HG03097 (cell line): Measurements from ENCODE around the gene GNS.
"Not testable (repeated sequence)": the region's sequence is repeated elsewhere in the genome, so short reads cannot be mapped to it uniquely, and the experiment has no call there.

ENCODE experiments used
- ATAC-seq: cut with Tn5 transposase; IDR thresholded peaks from one replicate; pipeline ENCODE4 v1.9.1; 2021; ENCODE audit not compliant: unreplicated experiment, low FRiP score

The GNS gene

GRCh38 chr12:64780531-64781279 lies 21.5 kb upstream of the GNS start:
- ATAC-seq, result no peak

GRCh38 chr12:64780132-64780530 lies 20.9 kb upstream of the GNS start:
- no peak for ATAC-seq

GRCh38 chr12:64779354-64779974 lies 20.3 kb upstream of the GNS start:
- no peak for ATAC-seq

- not testable (repeated sequence) for ATAC-seq
Measured at GRCh38 chr12:64775147-64775736, 16.0 kb upstream of the GNS start.

- no peak for ATAC-seq
Measured at GRCh38 chr12:64773386-64773785, 14.2 kb upstream of the GNS start.

- no peak for ATAC-seq
Measured at GRCh38 chr12:64767495-64767894, 8.3 kb upstream of the GNS start.

GRCh38 chr12:64760808-64761573 lies 1.8 kb upstream of the GNS start:
- no peak for ATAC-seq

GRCh38 chr12:64757771-64758170 lies 1.4 kb downstream of the GNS start:
- ATAC-seq, result no peak

GRCh38 chr12:64756376-64756775 lies 2.8 kb downstream of the GNS start:
- ATAC-seq, result peak; percentile 29

- no peak for ATAC-seq
Measured at GRCh38 chr12:64753427-64753826, 5.8 kb downstream of the GNS start.

GRCh38 chr12:64752833-64753238 lies 6.4 kb downstream of the GNS start:
- no peak for ATAC-seq

GRCh38 chr12:64752032-64752431 lies 7.2 kb downstream of the GNS start:
- no peak for ATAC-seq

GRCh38 chr12:64749461-64750200 lies 9.6 kb downstream of the GNS start:
- no peak for ATAC-seq

GRCh38 chr12:64747695-64748094 lies 11.5 kb downstream of the GNS start:
- ATAC-seq, result no peak

GRCh38 chr12:64746663-64747062 lies 12.5 kb downstream of the GNS start:
- ATAC-seq, result no peak

GRCh38 chr12:64745980-64746379 lies 13.2 kb downstream of the GNS start:
- ATAC-seq, result no peak

- no peak for ATAC-seq
Measured at GRCh38 chr12:64745259-64745807, 13.9 kb downstream of the GNS start.

- ATAC-seq, result no peak
Measured at GRCh38 chr12:64744422-64745258, 14.6 kb downstream of the GNS start.

- ATAC-seq, result no peak
Measured at GRCh38 chr12:64743206-64743605, 16.0 kb downstream of the GNS start.
